K562 (cell line): Measurements from ENCODE around the gene COL9A3. TPM values are rescaled to one million over a fixed set of nuclear protein-coding genes. Genes with fewer than 3 reads are reported as not detected.

Experiments
- FOXJ3 ChIP-seq: sonication (generic); formaldehyde crosslinking; IDR thresholded peaks from 2 replicates; pipeline ENCODE4 v1.4.0; 2020; ENCODE audit warnings: mild to moderate bottlenecking, missing genetic modification reagents
- POLR3A ChIP-seq: IDR thresholded peaks from 2 replicates; pipeline ENCODE4 v1.6.1; 2011; ENCODE audit warnings: borderline replicate concordance, mild to moderate bottlenecking, moderate library complexity; ENCODE audit not compliant: insufficient read length, insufficient read depth; ENCODE audit errors: extremely low read depth
- ZNF239 ChIP-seq: fragments of 250-450 bp; sonication (Bioruptor Pico); IDR thresholded peaks from 2 replicates; pipeline ENCODE4 v1.4.0; 2020; ENCODE audit warnings: mild to moderate bottlenecking
- polyA plus RNA-seq, 8 experiments: library from polyadenylated mRNA; depleted of rRNA in 4 of 8; stranded (reverse) in 5 of 8; unstranded in 3 of 8; fragments of >200 nt; fragmentation: Nextera tagmentation in 2 of 8; fragmentation: Illumina TruSeq in 1 of 8; extraction: Ambion mirVana in 2 of 8; extraction: Trizol in 1 of 8; gene quantifications; 2 replicates each; pipeline versions ENCODE4 v1.2.1 to v1.2.3, GENCODE V29; 2011 to 2014; ENCODE audit warnings: inconsistent platforms in 1 of 8, missing spikeins in 1 of 8
- total RNA-seq, 7 experiments: library from RNA; depleted of rRNA in 6 of 7; stranded (reverse); fragments of >200 nt in 6 of 7; fragmentation: Illumina TruSeq in 2 of 7; extraction: Trizol in 2 of 7; gene quantifications; 2 replicates each; pipeline versions ENCODE4 v1.2.1 to v1.2.3, GENCODE V29; 2011 to 2021; ENCODE audit warnings: low replicate concordance in 1 of 7
- TF ChIP-seq, protein P1 (sequence below): fragments of 450-650 bp; IDR thresholded peaks from 2 replicates; pipeline ENCODE4 v1.6.1; 2016; ENCODE audit warnings: low read depth
- TF ChIP-seq, protein P2 (sequence below), 2 experiments: fragments of 250-450 bp in 1 of 2; fragments of 450-650 bp in 1 of 2; sonication (Bioruptor Pico) in 1 of 2; IDR thresholded peaks; 2 replicates each; pipeline versions ENCODE4 v1.6.1 to v1.8.0; 2016 to 2021; ENCODE audit warnings: mild to moderate bottlenecking in 2 of 2, moderate library complexity in 2 of 2, missing compliant biosample characterization in 1 of 2, missing genetic modification characterization in 1 of 2

The COL9A3 gene
- total and polyA plus RNA-seq, 9 of the 15 experiments (the other 6 are each of a cell fraction or from before 2014, with no cell fraction given): 0.14 to 3.6 (median 0.88) TPM; not detected in 1

DNA sequence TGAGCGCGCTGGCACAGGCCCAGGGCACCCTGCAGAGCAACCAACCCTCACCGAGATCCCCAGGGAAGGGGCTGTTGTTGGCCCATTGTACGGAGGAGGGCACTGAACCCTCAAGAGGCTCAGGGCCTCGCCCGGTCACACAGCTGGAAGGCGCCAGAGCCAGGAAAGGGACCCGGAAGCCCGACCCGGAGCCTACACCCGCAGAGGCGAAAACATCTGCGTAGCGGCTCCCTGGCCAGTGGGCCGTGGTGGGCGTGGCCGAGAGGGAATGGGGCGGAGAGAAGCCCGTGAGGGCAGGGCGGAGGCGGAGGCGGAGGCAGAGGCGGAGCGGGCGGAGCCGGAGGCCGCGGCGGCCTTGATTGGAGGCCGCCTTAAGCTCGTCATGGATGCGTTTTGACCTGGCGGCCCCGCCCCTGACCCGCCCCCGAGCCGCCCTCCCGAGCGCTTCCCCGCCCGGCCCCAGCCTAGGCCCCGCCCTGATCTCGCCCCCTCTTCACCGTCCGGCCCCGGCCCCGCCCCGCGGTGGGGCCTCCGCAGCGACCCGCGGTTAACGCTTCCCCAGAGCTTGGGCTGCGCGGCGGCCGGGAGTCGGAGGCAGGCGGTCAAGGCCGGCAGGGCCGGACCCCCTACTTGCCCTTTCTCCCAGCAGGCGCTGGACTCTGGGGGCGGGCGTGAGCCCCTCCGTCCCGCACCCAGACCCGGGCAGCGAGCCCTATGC, 22.7 kb upstream of the COL9A3 start (continued):
- TF ChIP-seq, protein P1, sequence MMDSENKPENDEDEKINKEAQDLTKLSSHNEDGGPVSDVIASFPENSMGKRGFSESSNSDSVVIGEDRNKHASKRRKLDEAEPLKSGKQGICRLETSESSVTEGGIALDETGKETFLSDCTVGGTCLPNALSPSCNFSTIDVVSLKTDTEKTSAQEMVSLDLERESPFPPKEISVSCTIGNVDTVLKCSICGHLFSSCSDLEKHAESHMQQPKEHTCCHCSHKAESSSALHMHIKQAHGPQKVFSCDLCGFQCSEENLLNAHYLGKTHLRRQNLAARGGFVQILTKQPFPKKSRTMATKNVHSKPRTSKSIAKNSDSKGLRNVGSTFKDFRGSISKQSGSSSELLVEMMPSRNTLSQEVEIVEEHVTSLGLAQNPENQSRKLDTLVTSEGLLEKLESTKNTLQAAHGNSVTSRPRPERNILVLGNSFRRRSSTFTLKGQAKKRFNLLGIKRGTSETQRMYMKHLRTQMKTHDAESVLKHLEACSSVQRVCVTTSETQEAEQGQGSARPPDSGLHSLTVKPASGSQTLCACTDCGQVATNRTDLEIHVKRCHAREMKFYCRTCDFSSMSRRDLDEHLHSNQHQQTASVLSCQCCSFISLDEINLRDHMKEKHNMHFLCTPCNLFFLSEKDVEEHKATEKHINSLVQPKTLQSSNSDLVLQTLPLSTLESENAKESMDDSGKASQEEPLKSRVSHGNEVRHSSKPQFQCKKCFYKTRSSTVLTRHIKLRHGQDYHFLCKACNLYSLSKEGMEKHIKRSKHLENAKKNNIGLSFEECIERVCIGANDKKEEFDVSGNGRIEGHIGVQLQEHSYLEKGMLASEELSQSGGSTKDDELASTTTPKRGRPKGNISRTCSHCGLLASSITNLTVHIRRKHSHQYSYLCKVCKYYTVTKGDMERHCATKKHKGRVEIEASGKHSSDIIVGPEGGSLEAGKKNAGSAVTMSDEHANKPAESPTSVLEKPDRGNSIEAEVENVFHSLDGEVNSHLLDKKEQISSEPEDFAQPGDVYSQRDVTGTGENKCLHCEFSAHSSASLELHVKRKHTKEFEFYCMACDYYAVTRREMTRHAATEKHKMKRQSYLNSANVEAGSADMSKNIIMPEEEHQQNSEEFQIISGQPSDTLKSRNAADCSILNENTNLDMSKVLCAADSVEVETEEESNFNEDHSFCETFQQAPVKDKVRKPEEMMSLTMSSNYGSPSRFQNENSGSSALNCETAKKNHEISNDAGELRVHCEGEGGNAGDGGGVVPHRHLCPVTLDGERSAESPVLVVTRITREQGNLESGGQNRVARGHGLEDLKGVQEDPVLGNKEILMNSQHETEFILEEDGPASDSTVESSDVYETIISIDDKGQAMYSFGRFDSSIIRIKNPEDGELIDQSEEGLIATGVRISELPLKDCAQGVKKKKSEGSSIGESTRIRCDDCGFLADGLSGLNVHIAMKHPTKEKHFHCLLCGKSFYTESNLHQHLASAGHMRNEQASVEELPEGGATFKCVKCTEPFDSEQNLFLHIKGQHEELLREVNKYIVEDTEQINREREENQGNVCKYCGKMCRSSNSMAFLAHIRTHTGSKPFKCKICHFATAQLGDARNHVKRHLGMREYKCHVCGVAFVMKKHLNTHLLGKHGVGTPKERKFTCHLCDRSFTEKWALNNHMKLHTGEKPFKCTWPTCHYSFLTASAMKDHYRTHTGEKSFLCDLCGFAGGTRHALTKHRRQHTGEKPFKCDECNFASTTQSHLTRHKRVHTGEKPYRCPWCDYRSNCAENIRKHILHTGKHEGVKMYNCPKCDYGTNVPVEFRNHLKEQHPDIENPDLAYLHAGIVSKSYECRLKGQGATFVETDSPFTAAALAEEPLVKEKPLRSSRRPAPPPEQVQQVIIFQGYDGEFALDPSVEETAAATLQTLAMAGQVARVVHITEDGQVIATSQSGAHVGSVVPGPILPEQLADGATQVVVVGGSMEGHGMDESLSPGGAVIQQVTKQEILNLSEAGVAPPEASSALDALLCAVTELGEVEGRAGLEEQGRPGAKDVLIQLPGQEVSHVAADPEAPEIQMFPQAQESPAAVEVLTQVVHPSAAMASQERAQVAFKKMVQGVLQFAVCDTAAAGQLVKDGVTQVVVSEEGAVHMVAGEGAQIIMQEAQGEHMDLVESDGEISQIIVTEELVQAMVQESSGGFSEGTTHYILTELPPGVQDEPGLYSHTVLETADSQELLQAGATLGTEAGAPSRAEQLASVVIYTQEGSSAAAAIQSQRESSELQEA: no peak
- TF ChIP-seq POLR3A (no peak), FOXJ3 (CRISPR knock-in tag) (no peak), ZNF239 (CRISPR knock-in tag) (no peak)
- TF ChIP-seq, protein P2, sequence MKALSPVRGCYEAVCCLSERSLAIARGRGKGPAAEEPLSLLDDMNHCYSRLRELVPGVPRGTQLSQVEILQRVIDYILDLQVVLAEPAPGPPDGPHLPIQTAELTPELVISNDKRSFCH (CRISPR knock-in tag; IDR thresholded peaks at IDR 0.05): no peak
- TF ChIP-seq, protein P2 (tag; IDR thresholded peaks at IDR 0.05): peak; percentile 4; the same call in 1 of the 2 replicates
